Stomach (tissue), 9 donors: Measurements from ENCODE around the gene CD79B. TPM values are rescaled to one million over a fixed set of nuclear protein-coding genes. Genes with fewer than 3 reads are reported as not detected.
"Not testable (repeated sequence)": the region's sequence is repeated elsewhere in the genome, so short reads cannot be mapped to it uniquely, and the experiment has no call there.

Source experiments
- DNase-seq, 2 donors: peaks; one replicate each; pipeline versions ENCODE4 v3.0.0 to v3.0.0-alpha.2; 2013 to 2019
- H3K27ac ChIP-seq, 5 donors: fragments of 200-600 bp in 4 of 5; sonication (generic) in 4 of 5; one replicate each; pipeline ENCODE4 v1.5.1; 2013 to 2019; ENCODE audit warnings: mild to moderate bottlenecking in 1 of 5, moderate library complexity in 1 of 5
- H3K27me3 ChIP-seq, 3 donors: fragments of 200-600 bp; sonication (generic); one replicate each; pipeline ENCODE4 v1.5.1; 2017 to 2019; ENCODE audit warnings: mixed run types in 1 of 3
- H3K36me3 ChIP-seq, 4 donors: fragments of 200-600 bp; sonication (generic); 1 replicate in 3 of 4; 2 replicates in 1 of 4; pipeline ENCODE4 v1.5.1; 2016 to 2019
- H3K4me1 ChIP-seq, 4 donors: fragments of 200-600 bp; sonication (generic); one replicate each; pipeline ENCODE4 v1.5.1; 2016 to 2019
- H3K4me3 ChIP-seq, 4 donors: fragments of 200-600 bp; sonication (generic) in 3 of 4; one replicate each; pipeline ENCODE4 v1.5.1; 2016 to 2019; ENCODE audit warnings: mild to moderate bottlenecking in 1 of 4
- H3K9me3 ChIP-seq, 4 donors: fragments of 200-600 bp; sonication (generic); one replicate each; pipeline ENCODE4 v1.5.1; 2016 to 2019
- CTCF ChIP-seq, 7 experiments: fragments of 450-650 bp in 4 of 7; fragments of 200-600 bp in 3 of 7; sonication (generic) in 3 of 7; IDR thresholded peaks; one replicate each; pipeline ENCODE4 v1.5.1; 2016 to 2019; ENCODE audit warnings: antibody characterized with exemption in 7 of 7, control low read depth in 2 of 7, mild to moderate bottlenecking in 1 of 7
- WGBS, 5 donors: extraction: QIAGEN DNeasy Blood & Tissue Kit in 3 of 5; methylation state at CpG; one replicate each; pipeline versions ENCODE4 v1.1.5 to v1.1.7; 2013 to 2018; 5-methylcytosine and 5-hydroxymethylcytosine counted together
- intact Hi-C: fragments of 100-400 bp; cut with DNase I; formaldehyde crosslinking; loops from one replicate; pipeline ENCODE4 v1.15.1; 2023; ENCODE audit warnings: low total_unique reads
- polyA plus RNA-seq, 3 donors: library from polyadenylated mRNA; stranded (reverse); fragments of 200-250 nt; gene quantifications; one replicate each; pipeline ENCODE4 v1.2.3, GENCODE V29; 2013
- total RNA-seq, 5 donors: library from RNA; depleted of rRNA; stranded (reverse); fragments of >200 nt; gene quantifications; one replicate each; pipeline versions ENCODE4 v1.1.0 to v1.2.3, GENCODE V29; 2014 to 2016
- donor health status: healthy with polysubstance abuse.
- donor health status: Bipolar disorder and iron deficiency.
- donor health status: healthy.

The CD79B gene
- total and polyA plus RNA-seq, 8 donors, result 1.7 to 9.7 (median 5.3) TPM; not detected in 3

DNA sequence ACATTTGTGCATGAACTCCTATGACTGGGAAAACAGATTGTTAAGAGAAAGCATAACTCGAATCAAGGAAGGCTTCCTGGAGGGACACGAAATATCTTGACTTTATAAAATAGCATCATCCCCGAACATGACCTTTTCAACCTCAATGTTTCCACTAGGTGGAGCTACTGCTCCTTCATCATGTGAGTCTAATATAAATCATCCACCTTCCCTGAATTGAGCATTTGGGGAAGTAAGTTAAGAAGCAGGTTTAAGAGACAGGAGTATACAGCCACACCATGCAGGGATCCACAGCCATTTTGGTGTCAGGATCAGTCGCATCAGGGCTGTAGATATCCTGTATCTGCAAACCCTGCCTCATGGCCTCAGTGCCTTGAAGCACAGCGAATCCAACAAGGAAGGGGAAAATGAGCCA, 28.3 kb downstream of the CD79B start:
- H3K4me1 ChIP-seq, H3K27ac ChIP-seq, H3K27me3 ChIP-seq, H3K9me3 ChIP-seq, intact Hi-C loops, H3K36me3 ChIP-seq, DNase-seq, H3K4me3 ChIP-seq: not testable (repeated sequence)
- peak in 1 of 7 experiments; percentile 24 for TF ChIP-seq CTCF (IDR thresholded peaks at IDR 0.05)
- WGBS, 5 donors, result 31 to 35% (median 34%) methylated on average over 5 of the region's 5 CpGs

GRCh38 chr17:63901971-63902370, 30.2 kb downstream of the CD79B start:
- H3K9me3 ChIP-seq, H3K36me3 ChIP-seq, H3K27me3 ChIP-seq, H3K27ac ChIP-seq, DNase-seq, intact Hi-C loops, H3K4me3 ChIP-seq, H3K4me1 ChIP-seq: not testable (repeated sequence)
- 80 to 92% (median 90%) methylated on average over 2 of the region's 2 CpGs for WGBS, 5 donors

DNA sequence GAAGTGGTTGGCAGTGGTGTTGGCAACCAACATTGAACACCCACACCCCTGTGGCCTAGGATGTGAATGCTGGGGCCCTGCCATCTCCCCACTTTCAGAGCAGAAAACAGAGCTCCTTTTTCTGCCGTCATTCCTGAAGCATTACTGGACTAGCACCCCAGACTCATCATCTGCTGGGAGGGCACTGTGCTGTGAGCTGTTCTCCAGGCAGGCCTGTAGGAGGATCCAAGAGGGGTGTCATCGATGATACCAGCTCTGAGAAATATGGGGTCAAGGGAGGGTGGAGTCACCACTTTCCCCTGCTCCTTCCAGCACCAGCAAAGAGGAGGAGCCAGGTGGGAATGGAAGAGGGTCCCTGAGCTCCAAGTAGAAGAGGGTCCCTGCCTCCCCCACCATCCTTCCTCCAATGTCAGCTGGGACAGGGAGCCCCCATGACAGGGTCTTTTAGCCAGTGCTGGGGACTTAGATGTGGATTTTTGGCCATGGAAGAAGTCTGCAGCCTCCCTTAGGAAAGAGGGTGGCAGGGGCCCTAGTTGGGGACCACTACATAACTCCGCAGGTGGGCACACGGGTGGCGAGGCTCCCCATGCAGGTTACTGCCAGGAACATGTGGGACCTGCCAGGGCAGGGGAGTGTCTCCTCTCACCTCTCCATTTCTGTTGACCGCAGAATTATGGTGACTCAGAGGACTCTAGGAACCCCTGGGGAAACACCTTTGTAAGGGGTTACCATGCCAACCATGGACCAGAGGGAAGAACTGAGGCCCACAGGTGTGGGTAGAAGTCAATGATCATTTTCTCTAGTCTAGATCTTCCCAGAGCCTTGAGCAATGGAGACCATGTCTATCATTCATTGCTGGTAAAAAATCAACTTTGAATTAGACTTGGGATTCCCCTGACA, 33.0 kb downstream of the CD79B start:
- H3K27ac ChIP-seq, H3K36me3 ChIP-seq, H3K4me1 ChIP-seq, intact Hi-C loops, H3K27me3 ChIP-seq, H3K4me3 ChIP-seq, DNase-seq, H3K9me3 ChIP-seq: not testable (repeated sequence)
- 71 to 79% (median 76%) methylated on average over 4 to 6 of the region's 6 CpGs for WGBS, 5 donors

GRCh38 chr17:63896524-63897354, 35.4 kb downstream of the CD79B start, which contains the start of gene CSH1:
CSH1 (minus strand) TSS chr17:63896574; CDS start chr17:63896511, 63 bp downstream.
- DNase-seq, H3K36me3 ChIP-seq, H3K27ac ChIP-seq, intact Hi-C loops, H3K4me1 ChIP-seq, H3K27me3 ChIP-seq, H3K4me3 ChIP-seq, H3K9me3 ChIP-seq: not testable (repeated sequence)
- 74 to 94% (median 85%) methylated on average over 5 to 11 of the region's 14 CpGs for WGBS, 5 donors

DNA sequence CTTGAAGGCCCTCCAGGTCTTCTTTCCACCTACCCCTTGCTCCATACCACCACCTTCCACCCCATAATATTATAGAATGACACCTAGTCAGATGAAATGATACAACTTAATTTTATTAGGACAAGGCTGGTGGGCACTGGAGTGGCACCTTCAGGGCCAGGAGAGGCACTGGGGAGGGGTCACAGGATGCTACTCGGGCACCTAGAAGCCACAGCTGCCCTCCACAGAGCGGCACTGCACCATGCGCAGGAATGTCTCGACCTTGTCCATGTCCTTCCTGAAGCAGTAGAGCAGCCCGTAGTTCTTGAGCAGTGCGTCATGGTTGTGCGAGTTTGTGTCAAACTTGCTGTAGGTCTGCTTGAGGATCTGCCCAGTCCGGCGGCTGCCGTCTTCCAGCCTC, 37.3 kb downstream of the CD79B start:
- H3K4me3 ChIP-seq, H3K27me3 ChIP-seq, H3K27ac ChIP-seq, DNase-seq, intact Hi-C loops, H3K4me1 ChIP-seq, H3K36me3 ChIP-seq, H3K9me3 ChIP-seq: not testable (repeated sequence)
- WGBS, 5 donors, result 89 to 93% (median 91%) methylated on average over 4 to 10 of the region's 10 CpGs

GRCh38 chr17:63894021-63894420, 38.1 kb downstream of the CD79B start:
- H3K36me3 ChIP-seq, H3K4me1 ChIP-seq, H3K27ac ChIP-seq, H3K4me3 ChIP-seq, intact Hi-C loops, H3K27me3 ChIP-seq, H3K9me3 ChIP-seq, DNase-seq: not testable (repeated sequence)
- WGBS, 5 donors, result 52 to 69% (median 57%) methylated on average over 3 of the region's 3 CpGs

DNA sequence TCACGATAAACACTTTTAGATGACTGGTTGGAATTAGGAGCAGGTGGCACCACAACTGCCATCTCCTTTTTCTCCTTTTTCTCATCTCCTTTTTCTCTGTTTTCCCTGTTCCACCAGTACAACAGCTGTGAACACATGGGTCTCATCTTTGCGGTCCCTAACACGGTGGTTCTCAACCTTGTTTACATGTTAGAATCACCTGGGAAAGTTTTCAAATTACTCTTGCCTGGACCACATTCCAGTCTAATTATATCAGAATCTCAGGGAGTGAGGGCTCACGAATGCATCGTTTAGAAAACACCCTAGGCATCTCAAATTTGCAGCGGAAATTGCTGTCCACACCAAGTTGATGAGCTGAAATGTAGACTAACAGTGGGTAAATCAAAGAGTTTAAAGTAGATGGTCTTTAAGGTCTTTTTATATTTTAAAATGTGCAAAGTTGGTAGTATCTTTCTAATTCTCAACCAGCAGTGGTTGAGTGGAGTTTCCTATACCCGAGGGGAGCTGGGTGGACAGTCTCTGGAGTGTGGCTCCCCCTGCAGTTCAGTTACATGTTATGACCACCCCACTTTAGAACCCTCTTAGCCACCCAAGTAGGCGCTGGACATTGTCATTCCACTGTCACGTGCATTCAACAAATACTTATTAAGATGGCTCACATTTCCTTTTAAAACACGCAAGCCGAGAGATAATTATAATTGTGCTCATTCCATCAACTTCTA, 39.7 kb downstream of the CD79B start:
- H3K27me3 ChIP-seq, H3K4me1 ChIP-seq, H3K4me3 ChIP-seq, intact Hi-C loops, H3K27ac ChIP-seq, H3K36me3 ChIP-seq, DNase-seq, H3K9me3 ChIP-seq: not testable (repeated sequence)
- 56 to 67% (median 66%) methylated on average over 11 of the region's 11 CpGs for WGBS, 5 donors
